Fibroblast of lung (primary cell): ENCODE data around the gene VARS2. TPM values are rescaled to one million over a fixed set of nuclear protein-coding genes. Genes with fewer than 3 reads are reported as not detected.

Experiments used
- DNase-seq, 2 donors: peaks; one replicate each; pipeline versions ENCODE4 v3.0.0 to v3.0.0-alpha.2; 2010; ENCODE audit warnings: low read depth in 2 of 2
- H2AFZ ChIP-seq: 2 replicates; pipeline ENCODE4 v1.5.1; 2012; ENCODE audit warnings: low read length, control low read depth, inconsistent platforms
- H3K27ac ChIP-seq: 2 replicates; pipeline ENCODE4 v1.5.1; 2011; ENCODE audit warnings: low read length, control low read depth; ENCODE audit not compliant: insufficient read depth
- H3K27me3 ChIP-seq: 2 replicates; pipeline ENCODE4 v1.5.1; 2011; ENCODE audit warnings: mild to moderate bottlenecking, low read length; ENCODE audit not compliant: control insufficient read depth, insufficient read depth
- H3K36me3 ChIP-seq: 2 replicates; pipeline ENCODE4 v1.5.1; 2011; ENCODE audit warnings: low read length; ENCODE audit not compliant: control insufficient read depth, insufficient read depth
- H3K4me1 ChIP-seq: 2 replicates; pipeline ENCODE4 v1.5.1; 2011; ENCODE audit warnings: low read length; ENCODE audit not compliant: control insufficient read depth, insufficient read depth; ENCODE audit errors: extremely low read depth
- H3K4me2 ChIP-seq: 2 replicates; pipeline ENCODE4 v1.5.1; 2011; ENCODE audit warnings: low read length, control low read depth; ENCODE audit not compliant: insufficient read depth; ENCODE audit errors: extremely low read depth
- H3K4me3 ChIP-seq, 4 experiments: fragments of 200-600 bp in 1 of 4; sonication (generic) in 1 of 4; replicated peaks in 1 of 4; 2 replicates each; pipeline ENCODE4 v1.5.1; 2011 to 2016; ENCODE audit warnings: low read length in 4 of 4, low read depth in 3 of 4, mild to moderate bottlenecking in 3 of 4, control low read depth in 2 of 4, inconsistent platforms in 1 of 4, mixed read lengths in 1 of 4; ENCODE audit not compliant: insufficient read depth in 1 of 4; ENCODE audit errors: control extremely low read depth in 1 of 4
- H3K79me2 ChIP-seq: 2 replicates; pipeline ENCODE4 v1.5.1; 2012; ENCODE audit warnings: mild to moderate bottlenecking, low read length, inconsistent platforms; ENCODE audit not compliant: control insufficient read depth, insufficient read depth
- H3K9ac ChIP-seq: 2 replicates; pipeline ENCODE4 v1.5.1; 2011; ENCODE audit warnings: mild to moderate bottlenecking, low read length, control low read depth; ENCODE audit not compliant: insufficient read depth
- H3K9me3 ChIP-seq: 2 replicates; pipeline ENCODE4 v1.5.1; 2012; ENCODE audit warnings: low read depth, low read length; ENCODE audit not compliant: control insufficient read depth, insufficient read depth
- H4K20me1 ChIP-seq: 2 replicates; pipeline ENCODE4 v1.5.1; 2011; ENCODE audit warnings: low read length; ENCODE audit not compliant: control insufficient read depth, insufficient read depth; ENCODE audit errors: extremely low read depth
- CTCF ChIP-seq, 2 donors: IDR thresholded peaks in 1 of 2; conservative IDR thresholded peaks in 1 of 2; 1 replicate in 1 of 2; 2 replicates in 1 of 2; pipeline ENCODE4 v1.5.1; 2011 to 2012; ENCODE audit warnings: low read length in 2 of 2, control low read depth in 1 of 2, inconsistent platforms in 1 of 2, low read depth in 1 of 2, mild to moderate bottlenecking in 1 of 2
- EZH2 ChIP-seq: IDR thresholded peaks from 2 replicates; pipeline ENCODE4 v1.5.1; 2012; ENCODE audit warnings: low read length, control low read depth, mild to moderate bottlenecking; ENCODE audit errors: missing control alignments
- polyA plus RNA-seq, 2 donors: library from polyadenylated mRNA; depleted of rRNA in 1 of 2; stranded (reverse) in 1 of 2; unstranded in 1 of 2; fragments of >200 nt; gene quantifications; 2 replicates each; pipeline ENCODE4 v1.2.1, GENCODE V29; 2011 to 2012; ENCODE audit warnings: missing spikeins in 1 of 2
- total RNA-seq: library from RNA; depleted of rRNA; stranded (reverse); fragments of >200 nt; gene quantifications from 2 replicates; pipeline ENCODE4 v1.2.1, GENCODE V29; 2014

The VARS2 gene
- total and polyA plus RNA-seq, 2 donors (not counting 1 experiment from before 2014, with no cell fraction given) = 6.8 to 20.5 TPM

DNA sequence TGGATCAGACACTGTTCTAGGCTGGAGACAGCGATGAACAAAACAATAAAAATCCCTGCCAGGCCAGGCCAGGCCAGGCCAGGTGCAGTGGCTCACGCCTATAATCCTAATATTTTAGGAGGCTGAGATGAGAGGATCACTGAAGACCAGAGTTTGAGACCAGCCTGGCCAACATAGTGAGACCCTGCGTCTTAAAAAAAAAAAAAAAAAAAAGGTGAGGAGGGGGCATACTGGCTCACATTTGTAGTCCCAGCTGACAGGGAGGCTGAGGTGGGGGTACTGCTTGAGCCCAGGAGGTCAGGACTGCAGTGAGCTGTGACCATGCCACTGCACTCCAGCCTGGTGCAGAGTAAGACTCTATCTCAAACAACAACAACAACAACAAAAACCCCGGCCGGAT is 31.2 kb downstream of the VARS2 start:
- H3K4me2 ChIP-seq = no peak overlapping the region
- H2AFZ ChIP-seq = no peak overlapping the region
- no peaks in the 10 kb centered on the region for H3K36me3 ChIP-seq
- H3K27ac ChIP-seq = no peak overlapping the region
- H3K79me2 ChIP-seq = no peaks in the 10 kb centered on the region
- H3K9me3 ChIP-seq = no peaks in the 10 kb centered on the region
- peaks cover 22% of the 10 kb centered on the region for H3K27me3 ChIP-seq
- TF ChIP-seq EZH2 = no peak
- TF ChIP-seq CTCF (conservative IDR thresholded peaks at IDR 0.05 in 1 of 2, IDR thresholded peaks at IDR 0.05 in 1 of 2; ENCODE audit: low read depth in 1 of 2, low read length in 2 of 2) = no peak
- no peaks in the 10 kb centered on the region for H4K20me1 ChIP-seq
- H3K9ac ChIP-seq = no peak overlapping the region
- H3K4me1 ChIP-seq = peaks cover 4% of the 10 kb centered on the region
- no peak overlapping the region for H3K4me3 ChIP-seq
- DNase-seq = no peak

GRCh38 chr6:30947231-30947630 is 33.2 kb downstream of the VARS2 start:
- no peaks in the 10 kb centered on the region for H4K20me1 ChIP-seq
- TF ChIP-seq CTCF (conservative IDR thresholded peaks at IDR 0.05 in 1 of 2, IDR thresholded peaks at IDR 0.05 in 1 of 2; ENCODE audit: low read depth in 1 of 2, low read length in 2 of 2) (no peak), EZH2 (no peak)
- no peak overlapping the region for H3K4me3 ChIP-seq
- DNase-seq = no peak
- no peak overlapping the region for H3K4me2 ChIP-seq
- H3K79me2 ChIP-seq = no peaks in the 10 kb centered on the region
- H3K36me3 ChIP-seq = no peaks in the 10 kb centered on the region
- no peak overlapping the region for H3K27ac ChIP-seq
- H3K27me3 ChIP-seq = peaks cover 30% of the 10 kb centered on the region
- H2AFZ ChIP-seq = no peak overlapping the region
- peaks cover 3% of the 10 kb centered on the region for H3K4me1 ChIP-seq
- no peak overlapping the region for H3K9ac ChIP-seq
- H3K9me3 ChIP-seq = no peaks in the 10 kb centered on the region

DNA sequence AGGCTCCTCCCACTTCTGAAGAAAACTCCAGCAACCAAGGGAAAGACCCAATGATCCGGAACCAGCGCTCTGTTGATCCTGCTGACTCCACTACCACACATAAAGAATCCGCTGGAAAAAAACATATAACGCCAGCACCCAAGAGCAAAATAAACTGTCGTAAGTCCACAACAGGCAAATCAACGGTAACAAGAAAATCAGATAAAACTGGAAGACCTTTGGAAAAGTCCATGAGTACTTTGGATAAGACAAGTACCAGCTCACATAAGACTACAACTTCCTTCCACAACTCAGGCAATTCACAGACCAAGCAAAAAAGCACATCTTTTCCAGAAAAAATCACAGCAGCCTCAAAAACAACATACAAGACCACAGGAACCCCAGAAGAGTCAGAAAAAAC is 34.8 kb downstream of the VARS2 start:
- Histone ChIP-seq H3K36me3 (no peaks in the 10 kb centered on the region), H3K4me2 (no peak overlapping the region), H3K9ac (no peak overlapping the region), H2AFZ (no peak overlapping the region), H3K9me3 (no peaks in the 10 kb centered on the region), H4K20me1 (no peaks in the 10 kb centered on the region), H3K4me1 (no peaks in the 10 kb centered on the region), H3K27ac (no peak overlapping the region), H3K27me3 (peaks cover 30% of the 10 kb centered on the region), H3K79me2 (no peaks in the 10 kb centered on the region), H3K4me3 (no peak overlapping the region)
- TF ChIP-seq EZH2 (no peak), CTCF (conservative IDR thresholded peaks at IDR 0.05 in 1 of 2, IDR thresholded peaks at IDR 0.05 in 1 of 2; ENCODE audit: low read depth in 1 of 2, low read length in 2 of 2) (no peak)
- DNase-seq = no peak
